GM13977 (cell line): Measurements from ENCODE around the gene UBE2L3.
"Not testable (repeated sequence)": the region's sequence is repeated elsewhere in the genome, so short reads cannot be mapped to it uniquely, and the experiment has no call there.

ENCODE experiments used
- DNase-seq: peaks from one replicate; pipeline ENCODE4 v3.0.0; 2012; ENCODE audit warnings: low spot score
- CTCF ChIP-seq: IDR thresholded peaks from 2 replicates; pipeline ENCODE4 v1.5.1; 2012; ENCODE audit warnings: mild to moderate bottlenecking, control low read depth; ENCODE audit not compliant: insufficient read depth; ENCODE audit errors: extremely low read depth, missing control alignments
- in situ Hi-C: fragments of 300-500 bp; cut with MboI; formaldehyde crosslinking; loops from one replicate; pipeline ENCODE4 v1.12.0; 2022; ENCODE audit warnings: low sequenced_read_pairs, low pct_unique_long_range_greater_than_20kb, mixed read lengths, inconsistent platforms; ENCODE audit not compliant: unreplicated experiment

The UBE2L3 gene

GRCh38 chr22:21634844-21635243 lies 67.3 kb downstream of the UBE2L3 start:
- no peak for TF ChIP-seq CTCF
- in situ Hi-C loops = no loop called here
- DNase-seq = no peak

- in situ Hi-C loops = no loop called here
- no peak for DNase-seq
- TF ChIP-seq CTCF = no peak
Measured at GRCh38 chr22:21635771-21636510, 68.4 kb downstream of the UBE2L3 start.

- no peak for DNase-seq
- in situ Hi-C loops = no loop called here
- no peak for TF ChIP-seq CTCF
Measured at GRCh38 chr22:21636629-21637218, 69.2 kb downstream of the UBE2L3 start.

GRCh38 chr22:21637450-21637849 lies 69.9 kb downstream of the UBE2L3 start:
- in situ Hi-C loops, DNase-seq: not testable (repeated sequence)

- DNase-seq = no peak
- in situ Hi-C loops = no loop called here
- TF ChIP-seq CTCF = no peak
Measured at GRCh38 chr22:21639359-21639758, 71.8 kb downstream of the UBE2L3 start.

GRCh38 chr22:21640810-21641209 lies 73.3 kb downstream of the UBE2L3 start:
- no peak for TF ChIP-seq CTCF
- in situ Hi-C loops = no loop called here
- DNase-seq = peak; percentile 19

GRCh38 chr22:21641417-21641788 lies 73.9 kb downstream of the UBE2L3 start:
- in situ Hi-C loops = no loop called here
- DNase-seq = peak; percentile 56
- TF ChIP-seq CTCF = peak; percentile 24
